Measurements from ENCODE around the gene THAP4. TPM values are rescaled to one million over a fixed set of nuclear protein-coding genes. Genes with fewer than 3 reads are reported as not detected.
"Not testable (repeated sequence)": the region's sequence is repeated elsewhere in the genome, so short reads cannot be mapped to it uniquely, and the experiment has no call there.

The THAP4 gene
- total RNA-seq, 1 donor from 2014 or later = 20.0 TPM

DNA sequence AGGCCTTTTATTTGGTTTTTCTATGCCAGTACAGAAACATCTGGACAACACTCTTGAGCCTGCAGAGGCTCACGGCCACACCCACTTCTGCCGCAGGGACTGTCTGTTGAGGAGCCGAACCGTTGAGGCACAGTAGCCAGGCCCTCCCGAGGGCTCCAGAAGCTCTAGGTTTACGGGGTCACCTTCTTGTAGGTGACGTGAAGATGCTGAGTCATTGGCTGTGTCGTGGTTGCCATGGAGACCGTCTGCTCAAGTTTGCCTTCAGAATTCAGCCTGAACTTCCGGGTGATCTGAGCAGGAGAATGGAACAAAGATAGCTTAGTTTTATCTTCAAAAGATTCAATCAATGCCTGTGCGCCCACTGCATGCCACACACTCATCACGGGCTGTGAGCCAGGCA is 52.5 kb downstream of the THAP4 start:
- no peak for DNase-seq

DNA sequence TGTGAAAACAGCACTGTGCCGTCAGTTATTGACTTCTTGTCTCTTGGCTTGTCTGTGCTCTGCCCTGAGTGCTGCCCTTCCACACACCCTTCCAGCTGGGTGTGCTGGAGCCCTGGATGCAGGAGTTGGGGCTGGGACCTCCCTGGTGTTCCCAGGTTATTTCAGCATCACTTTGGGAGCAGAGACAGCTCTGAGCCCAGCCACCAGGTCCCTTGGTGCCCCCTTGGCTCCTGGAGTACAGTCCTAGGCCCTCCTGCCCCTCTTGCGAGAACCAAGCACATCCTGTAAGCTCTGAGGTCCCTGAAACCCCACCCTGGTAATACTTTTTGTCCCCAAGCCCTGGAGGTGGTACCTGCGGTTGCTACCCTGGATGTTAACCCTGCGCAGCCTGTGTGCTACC is 54.2 kb downstream of the THAP4 start:
- DNase-seq = no peak

DNA sequence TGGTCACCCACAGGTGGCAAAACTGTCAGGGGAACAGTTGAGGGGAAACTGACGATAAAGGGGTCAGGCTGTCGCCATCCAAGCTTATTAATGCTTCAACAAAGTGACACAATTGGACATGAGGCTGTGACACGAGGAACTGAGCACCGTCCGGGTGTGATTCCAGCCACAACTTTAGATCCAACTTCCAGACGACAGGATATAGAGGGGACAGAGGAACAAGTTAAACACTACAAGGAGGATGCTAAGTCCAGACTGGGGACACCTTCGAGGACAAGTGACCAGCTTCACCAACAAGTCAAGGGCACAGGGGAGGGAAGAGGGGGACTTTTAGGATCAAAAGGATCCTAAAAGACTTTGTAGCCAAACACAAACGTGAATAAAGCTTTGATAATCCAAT is 54.6 kb downstream of the THAP4 start:
- no peak for DNase-seq

DNA sequence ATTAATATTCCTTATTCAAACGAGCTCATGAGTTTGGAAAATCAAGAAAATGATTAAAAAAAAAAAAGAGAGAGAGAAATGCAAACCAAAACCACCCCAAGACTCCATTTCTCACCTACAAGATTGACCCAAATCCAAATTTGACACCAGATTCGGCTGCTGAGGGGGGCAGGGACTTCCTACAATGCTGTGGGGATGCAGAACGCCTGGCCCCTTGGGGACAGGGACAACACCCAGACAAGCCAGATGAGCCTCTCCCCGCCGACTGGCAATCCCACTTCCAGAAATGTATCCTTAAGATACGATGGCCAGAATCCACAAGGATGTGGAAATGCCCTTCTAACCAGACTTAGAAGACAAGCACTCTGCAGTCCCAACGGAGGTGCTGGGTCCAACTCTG is 57.7 kb downstream of the THAP4 start:
- DNase-seq = no peak

DNA sequence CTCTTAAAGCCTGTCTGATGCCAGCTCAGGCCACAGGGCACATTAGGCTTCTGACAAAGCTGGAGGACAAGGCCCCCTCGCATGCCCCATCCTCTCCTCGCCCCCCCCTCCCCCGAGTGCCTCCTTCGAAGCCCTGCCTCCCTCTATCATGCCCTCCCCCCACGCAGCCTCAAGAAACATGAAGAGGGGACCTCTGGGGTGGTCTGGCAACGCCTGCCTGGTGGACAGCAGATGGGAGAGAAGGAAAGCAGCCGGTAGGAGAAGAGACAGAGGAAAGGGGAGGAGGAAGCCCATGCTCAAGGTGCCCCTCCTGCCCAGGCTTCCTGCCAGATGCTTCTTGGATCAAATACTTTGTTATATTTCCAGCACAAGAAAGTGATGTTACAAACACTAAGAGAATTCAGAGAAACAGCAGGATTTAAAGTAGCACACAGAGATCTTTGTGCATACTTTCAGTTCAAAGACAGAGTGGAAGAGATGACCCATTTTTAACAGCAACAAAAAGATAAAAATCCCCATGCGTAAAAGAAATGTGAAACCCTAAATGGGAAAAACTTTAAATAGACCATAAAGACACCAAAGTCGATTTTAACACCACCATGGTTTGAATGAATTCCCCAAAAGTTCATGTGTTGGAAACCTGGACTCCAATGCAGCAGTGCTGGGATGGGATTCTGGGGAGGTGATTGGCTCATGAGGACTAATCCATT is 59.4 kb downstream of the THAP4 start:
- DNase-seq = peak; percentile 53

DNA sequence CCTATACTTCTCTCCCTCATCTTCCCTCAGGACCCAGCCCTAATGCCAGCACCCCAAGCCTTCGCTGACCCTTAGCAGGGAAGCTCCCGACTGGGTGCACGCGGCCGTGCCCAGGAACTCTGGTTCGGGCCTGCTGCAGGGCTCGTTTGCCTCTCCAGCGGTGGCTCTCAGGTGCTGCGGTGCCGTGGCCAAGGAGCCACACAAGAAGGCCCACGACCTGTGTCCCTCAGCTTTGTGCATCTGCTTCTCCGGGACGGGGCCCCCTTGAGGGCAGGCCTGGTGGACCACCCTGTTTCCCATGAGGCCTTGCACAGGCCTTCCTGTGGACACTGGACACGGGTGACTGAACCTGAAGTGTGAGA is 60.7 kb downstream of the THAP4 start:
- DNase-seq = no peak

DNA sequence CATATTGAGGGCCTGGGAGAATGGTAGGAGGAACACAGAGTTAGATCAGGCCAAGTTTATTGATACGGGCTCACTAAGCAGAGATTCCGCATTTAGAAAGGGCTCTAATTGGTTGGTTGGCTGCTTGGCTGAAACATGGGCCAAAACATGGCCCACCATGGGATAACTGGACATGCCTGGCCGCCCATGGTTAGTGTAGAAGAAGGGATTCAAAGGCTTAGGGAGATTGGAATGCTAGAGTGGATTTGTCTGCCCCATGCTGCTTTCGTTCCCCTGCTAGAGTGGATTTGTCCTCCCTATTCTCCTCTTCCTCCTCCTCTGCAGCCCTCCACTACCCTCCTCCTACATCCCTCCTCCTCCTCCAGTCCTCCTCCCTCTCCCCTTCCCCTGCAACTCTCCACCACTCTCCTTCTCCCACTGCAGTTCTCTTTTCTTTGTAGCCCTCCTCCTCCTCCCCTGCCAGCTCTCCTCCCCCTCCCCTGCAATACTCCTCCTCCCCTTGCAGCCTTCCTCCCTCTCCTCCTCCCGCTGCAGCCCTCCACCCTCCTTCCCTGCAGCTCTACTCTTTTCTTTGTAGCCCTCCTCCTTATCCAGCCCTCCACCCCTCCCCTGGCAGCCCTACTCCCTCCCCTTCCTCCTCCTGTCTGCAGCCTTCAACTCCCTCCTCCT is 61.2 kb downstream of the THAP4 start:
- DNase-seq = no peak

DNA sequence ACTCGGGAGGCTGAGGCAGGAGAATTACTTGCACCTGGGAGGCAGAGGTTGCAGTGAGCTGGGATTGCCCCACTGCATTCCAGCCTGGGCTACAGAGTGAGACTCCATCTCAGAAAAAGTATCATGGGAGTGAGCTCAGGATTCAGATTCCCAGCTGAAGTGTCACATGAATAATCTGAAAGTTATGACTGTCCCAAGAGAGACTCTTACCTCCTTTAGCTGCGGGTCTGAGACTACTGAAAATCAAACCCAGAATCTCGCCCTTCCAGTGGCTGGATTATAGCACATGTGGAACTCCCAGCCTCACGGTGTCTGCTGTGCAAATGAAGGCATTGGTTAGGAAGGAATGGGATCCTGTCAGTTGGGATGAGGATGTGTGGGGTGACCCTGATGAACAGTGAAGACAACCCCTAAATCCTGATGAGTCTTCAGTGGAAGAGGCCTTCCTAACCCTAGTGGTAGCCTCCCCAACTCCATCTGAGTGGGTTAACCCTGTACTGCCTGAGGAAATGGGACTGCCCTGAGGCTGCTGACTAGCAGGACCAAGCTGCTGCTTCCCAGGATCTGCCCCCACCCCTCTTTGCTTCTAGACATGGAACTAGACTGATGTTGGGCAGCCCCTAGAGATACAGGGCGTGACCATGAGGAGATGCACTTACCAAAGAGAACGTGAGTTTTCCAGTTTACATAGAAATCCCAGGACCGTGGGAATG is 61.9 kb downstream of the THAP4 start:
- DNase-seq = no peak

DNA sequence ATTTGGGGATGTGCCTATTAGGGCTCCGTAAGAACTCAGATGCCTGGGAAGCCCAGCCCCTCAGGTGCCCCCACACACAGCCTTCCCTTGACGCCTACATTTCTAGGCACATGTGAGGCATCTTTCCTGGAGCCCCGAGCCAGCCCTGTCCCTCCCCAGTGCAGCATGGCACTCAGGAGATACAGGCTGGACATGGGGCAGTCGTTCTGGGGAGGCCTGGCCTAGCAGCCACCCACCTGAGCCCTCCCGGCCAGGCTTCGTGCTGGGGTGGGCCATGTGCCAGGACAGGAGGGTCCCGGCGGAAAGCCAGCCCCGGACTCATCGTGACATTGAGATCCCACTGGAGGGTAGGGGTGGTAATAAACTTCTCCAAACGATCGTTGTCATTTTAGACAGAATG is 63.2 kb downstream of the THAP4 start:
- DNase-seq = no peak

DNA sequence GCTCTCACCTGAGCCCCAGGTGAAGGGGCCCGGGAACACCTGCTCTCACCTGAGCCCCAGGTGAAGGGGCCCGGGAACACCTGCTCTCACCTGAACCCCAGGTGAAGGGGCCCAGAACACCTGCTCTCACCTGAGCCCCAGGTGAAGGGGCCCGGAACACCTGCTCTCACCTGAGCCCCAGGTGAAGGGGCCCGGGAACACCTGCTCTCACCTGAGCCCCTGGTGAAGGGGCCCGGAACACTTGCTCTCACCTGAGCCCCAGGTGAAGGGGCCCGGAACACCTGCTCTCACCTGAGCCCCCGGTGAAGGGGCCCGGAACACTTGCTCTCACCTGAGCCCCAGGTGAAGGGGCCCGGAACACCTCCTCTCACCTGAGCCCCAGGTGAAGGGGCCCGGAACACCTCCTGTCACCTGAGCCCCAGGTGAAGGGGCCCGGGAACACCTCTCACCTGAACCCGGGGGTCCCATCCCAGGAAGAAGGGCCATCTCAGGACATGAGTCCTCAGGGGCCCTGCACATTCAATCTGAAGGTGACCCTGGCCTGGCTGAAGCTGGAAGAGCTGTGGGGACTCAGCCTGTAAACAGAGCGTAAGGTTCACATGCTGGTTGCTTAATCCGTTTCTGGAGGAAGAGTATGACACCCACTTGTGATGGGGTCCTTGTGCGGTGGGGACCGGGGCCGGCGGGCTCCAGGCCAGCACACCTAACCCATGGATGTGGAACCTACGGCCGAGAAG is 63.9 kb downstream of the THAP4 start:
- not testable (repeated sequence) for DNase-seq

DNA sequence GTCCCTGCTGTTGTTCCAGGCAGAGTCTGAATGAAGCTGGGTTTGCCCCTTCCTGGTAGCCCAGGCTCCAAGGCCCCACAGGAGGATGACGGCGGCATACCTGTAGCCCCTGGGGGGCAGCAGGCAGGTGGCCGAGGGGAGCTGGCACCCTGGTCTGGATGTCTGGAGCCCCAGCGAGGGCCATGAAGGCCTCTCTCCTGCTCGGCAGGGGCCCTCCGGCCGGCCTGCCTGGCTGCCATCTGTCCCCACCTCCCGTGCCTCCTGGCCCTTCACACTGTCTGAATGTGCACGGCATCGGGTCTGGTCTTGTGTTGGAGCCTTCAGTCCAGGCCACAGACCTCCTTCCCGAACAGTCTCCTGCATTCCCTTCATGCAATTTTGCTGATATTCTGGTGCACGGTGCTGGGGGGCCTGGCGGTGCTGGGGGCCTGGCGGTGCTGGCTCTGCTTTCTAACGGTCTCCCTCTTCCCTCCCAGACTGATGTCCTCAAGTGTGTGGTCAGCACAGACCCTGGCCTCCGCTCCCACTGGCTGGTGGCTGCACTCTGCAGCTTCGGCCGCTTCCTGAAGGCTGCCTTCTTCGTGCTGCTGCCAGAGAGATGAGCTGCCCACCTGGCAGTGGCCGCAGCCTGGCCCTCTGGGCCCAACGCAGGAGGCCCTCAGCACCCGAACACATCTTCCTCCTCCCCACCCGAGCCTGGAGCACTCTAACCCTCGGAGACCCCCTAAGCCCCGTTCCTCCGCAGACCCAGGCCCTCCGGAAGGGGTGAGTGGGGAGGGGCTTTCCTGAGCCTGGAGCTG is 64.9 kb downstream of the THAP4 start:
- DNase-seq = no peak

DNA sequence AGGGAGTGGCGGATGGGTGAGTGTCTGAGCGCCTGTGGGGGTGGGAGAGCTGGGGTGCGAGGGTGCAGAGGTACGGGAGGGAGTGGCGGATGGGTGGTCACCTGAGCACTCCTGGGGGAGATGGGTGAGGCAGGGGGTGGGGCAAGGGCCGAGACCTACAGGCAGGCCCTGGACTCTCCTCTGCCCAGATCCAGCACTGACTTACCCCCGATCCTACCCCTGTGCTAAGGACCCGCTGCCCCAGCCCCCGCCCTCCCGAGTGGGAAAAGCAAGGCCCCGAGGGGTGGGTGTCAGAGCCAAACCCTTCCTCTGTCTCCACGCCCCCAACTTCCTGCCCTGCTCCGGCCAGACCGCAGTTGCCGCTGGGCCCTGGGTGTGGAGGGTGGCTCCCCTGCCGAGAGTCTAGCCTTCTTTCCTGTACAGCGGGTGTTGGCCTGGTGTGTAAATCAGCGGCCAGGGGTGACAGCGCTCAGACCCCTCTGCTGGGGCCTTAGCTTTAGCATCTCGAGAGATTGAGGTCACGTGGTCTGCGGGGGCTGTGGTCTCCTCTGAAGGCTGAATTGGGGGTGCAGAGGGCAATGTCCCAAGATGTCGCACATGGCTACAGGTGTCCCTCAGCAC is 65.9 kb downstream of the THAP4 start:
- no peak for DNase-seq

DNA sequence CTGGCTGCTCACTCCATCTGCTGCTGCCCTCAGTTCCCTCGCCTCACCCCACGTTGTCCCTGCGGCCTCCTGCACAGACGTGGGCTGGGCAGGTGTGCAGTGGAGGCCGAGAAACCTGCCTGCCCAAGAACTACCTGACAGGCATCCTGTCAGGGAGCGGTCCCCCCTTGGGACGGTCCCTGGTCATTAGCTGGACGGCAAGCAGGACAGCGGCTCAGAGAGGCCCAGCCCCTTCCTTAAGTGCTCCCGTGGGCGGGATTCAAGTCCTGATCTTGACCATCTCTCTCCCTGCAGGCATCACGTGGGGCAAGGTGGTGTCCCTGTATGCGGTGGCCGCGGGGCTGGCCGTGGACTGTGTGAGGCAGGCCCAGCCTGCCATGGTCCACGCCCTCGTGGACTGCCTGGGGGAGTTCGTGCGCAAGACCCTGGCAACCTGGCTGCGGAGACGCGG is 67.1 kb downstream of the THAP4 start:
- DNase-seq = no peak

DNA sequence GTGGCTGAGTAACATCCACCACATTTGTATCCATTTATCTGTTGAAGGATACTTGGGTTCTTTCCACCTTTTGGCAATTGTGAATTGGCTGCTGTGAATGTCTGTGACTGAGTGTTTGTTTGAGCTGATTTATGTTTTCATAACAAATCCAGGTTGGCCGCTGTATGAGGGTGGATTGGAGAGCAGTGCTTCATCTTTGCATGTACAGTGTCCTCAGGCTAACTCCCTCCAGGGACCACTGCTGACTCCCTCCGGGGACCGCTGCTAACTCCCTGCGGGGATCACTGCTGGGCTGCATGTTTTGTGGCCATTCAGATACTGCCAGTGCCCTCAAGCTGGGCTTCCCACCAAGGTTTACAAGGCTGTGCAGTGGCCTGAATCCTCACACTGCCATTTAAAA is 68.2 kb downstream of the THAP4 start:
- no peak for DNase-seq

DNA sequence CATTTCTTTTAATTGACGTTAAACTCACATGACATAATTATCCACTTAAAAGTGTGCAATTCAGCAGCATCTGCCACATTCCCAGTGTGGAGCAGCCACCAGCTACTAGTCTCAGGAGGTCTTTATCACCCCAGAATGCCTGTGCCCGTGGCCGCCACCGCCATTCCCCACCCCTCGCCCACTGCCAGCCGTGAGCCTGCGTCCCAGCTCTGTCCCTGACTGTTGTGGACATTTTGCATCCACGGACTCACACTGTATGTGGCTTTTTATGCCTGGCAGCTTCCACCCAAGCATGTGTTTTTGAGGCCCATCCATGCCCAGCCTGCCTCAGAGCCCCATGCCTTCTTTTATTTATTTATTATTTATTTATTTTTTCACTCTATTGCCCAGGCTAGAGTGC is 69.2 kb downstream of the THAP4 start:
- no peak for DNase-seq

DNA sequence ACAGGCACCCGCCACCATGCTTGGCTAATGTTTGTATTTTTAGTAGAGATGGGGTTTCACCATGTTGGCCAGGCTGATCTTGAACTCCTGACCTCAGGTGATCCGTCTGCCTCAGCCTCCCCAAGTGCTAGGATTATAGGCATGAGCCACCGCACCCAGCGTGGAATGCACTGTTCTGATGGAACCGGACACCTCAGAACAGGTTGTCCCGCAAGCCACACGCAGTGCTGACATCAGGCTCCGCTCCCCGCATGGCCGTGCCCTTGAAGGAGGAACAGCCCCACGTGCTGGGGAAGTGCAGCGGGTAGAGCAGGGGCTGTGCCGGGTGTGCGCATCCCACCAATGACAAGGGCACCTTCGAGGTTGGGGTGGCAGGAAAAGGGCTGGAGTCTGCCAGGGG is 69.7 kb downstream of the THAP4 start:
- not testable (repeated sequence) for DNase-seq

DNA sequence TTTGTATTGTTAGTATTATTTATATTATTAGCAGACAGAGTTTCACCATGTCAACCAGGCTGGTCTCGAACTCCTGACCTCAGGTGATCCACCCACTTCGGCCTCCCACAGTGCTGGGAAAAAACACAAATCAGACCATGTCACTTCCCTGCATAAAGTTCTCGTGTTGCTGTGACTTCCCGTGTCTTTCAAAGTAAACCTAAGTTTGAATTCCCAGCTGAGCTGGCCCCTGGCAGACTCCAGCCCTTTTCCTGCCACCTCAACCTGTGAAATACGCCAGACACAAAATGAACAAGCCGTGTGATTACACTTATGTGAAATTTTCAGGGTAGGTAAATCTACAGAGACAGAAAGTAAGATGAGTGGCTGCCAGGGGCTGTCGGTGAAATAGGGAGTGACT is 70.5 kb downstream of the THAP4 start:
- DNase-seq = no peak

DNA sequence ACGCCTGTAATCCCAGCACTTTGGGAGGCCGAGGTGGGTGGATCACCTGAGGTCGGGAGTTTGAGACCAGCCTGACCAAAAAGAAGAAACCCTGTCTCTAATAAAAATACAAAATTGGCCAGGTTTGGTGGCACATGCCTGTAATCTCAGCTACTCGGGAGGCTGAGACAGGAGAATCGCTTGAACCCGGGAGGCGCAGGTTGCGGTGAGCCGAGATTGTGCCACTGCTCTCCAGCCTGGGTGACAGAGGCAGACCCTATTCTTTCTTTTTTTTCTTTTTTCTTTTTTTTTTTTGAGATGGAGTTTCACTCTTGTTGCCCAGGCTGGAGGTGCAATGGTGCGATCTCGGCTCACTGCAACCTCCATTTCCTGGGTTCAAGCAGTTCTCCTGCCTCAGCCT is 70.9 kb downstream of the THAP4 start:
- DNase-seq = not testable (repeated sequence)

DNA sequence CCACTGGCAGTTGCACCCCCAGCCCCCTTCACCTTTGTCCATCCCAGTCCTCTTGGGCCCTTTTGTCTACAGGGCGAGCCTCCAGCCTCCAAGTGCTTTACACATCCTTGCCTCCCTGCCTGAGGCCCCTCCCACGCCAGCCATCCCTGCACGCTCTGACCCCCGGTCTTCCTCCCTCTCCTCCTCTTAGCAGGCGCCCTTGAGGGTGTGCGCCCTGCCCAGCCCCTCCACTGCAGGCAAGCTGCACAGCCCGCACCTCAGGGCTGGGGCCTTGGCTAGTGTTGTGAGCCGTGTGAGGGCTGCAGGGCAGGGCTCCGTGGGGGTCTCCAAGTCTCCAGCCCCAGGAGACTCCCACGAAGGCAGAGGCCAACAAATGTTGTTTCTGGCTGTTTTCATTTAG is 71.5 kb downstream of the THAP4 start:
- no peak for DNase-seq

DNA sequence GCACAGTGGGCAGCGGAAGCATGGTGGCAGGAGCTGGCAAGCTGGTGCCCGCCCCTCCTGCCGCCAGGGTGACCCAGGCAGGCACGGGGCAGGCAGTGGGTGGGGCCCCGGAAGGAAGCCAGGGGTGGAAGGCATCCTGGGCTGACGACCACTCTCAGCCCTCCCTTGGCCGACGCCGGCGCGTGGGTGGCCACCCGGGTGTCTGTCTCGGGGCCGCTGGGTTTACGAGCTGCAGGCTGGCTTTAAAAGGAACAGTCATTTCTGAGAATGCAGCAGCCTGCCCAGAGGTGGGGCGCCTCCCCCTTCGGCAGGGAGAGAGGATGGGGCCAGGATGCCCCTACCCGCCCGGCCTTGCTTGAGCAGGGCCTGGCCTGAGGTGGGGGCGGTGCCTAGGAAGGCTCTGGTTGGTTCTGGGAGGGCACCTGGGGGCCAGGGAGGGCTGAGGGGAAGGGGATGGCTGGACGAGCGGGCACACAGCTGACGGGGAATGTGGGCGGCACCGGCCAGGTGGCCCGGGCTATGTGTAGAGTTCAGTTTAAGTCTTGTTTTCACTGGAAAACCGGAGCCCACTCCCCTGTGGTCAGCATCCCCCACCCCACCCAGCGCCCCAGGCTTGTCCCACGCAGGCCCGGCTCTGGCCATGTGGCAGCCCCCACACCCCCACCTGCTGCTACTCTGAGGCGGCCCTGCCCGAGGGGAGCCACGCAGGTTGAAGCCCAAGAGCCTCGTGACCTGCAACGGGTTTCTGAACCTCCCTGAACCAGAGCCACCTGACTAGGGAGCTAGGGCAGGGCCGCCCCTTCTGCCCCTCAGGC is 72.2 kb downstream of the THAP4 start:
- no peak for DNase-seq

Measured in skin of body (tissue), 2 donors.